Measurements from ENCODE around the gene RNPEPL1. TPM values are rescaled to one million over a fixed set of nuclear protein-coding genes. Genes with fewer than 3 reads are reported as not detected.
A peak's percentile ranks its signal among the peaks of the same experiment; 100 is the strongest.

RNPEPL1 gene
- total RNA-seq, 1 donor from 2014 or later = 40.5 TPM

GRCh38 chr2:240593026-240593702 is 24.9 kb downstream of the RNPEPL1 start:
- H3K4me3 Mint-ChIP-seq = no peak overlapping the region
- H3K27me3 Mint-ChIP-seq = no peaks in the 10 kb centered on the region
- no peak overlapping the region for H3K27ac Mint-ChIP-seq
- no peak for TF ChIP-seq CTCF (conservative IDR thresholded peaks at IDR 0.05)
- H3K36me3 Mint-ChIP-seq = no peaks in the 10 kb centered on the region
- no peak for DNase-seq (ENCODE audit: extremely low spot score, unreplicated experiment)
- H3K9me3 Mint-ChIP-seq = no peaks in the 10 kb centered on the region
- H3K4me1 Mint-ChIP-seq (ENCODE audit: unreplicated experiment) = peaks cover 9% of the 10 kb centered on the region

- H3K4me1 Mint-ChIP-seq (ENCODE audit: unreplicated experiment) = peaks cover 2% of the 10 kb centered on the region
- no peaks in the 10 kb centered on the region for H3K27me3 Mint-ChIP-seq
- TF ChIP-seq CTCF (conservative IDR thresholded peaks at IDR 0.05) = no peak
- H3K36me3 Mint-ChIP-seq = no peaks in the 10 kb centered on the region
- H3K9me3 Mint-ChIP-seq = no peaks in the 10 kb centered on the region
- no peak overlapping the region for H3K4me3 Mint-ChIP-seq
- H3K27ac Mint-ChIP-seq = no peak overlapping the region
- no peak for DNase-seq (ENCODE audit: extremely low spot score, unreplicated experiment)
Observed at GRCh38 chr2:240593703-240594451, 25.6 kb downstream of the RNPEPL1 start.

- Mint-ChIP-seq H3K4me3 (no peak overlapping the region), H3K27ac (no peak overlapping the region), H3K36me3 (no peaks in the 10 kb centered on the region), H3K27me3 (no peaks in the 10 kb centered on the region), H3K4me1 (ENCODE audit: unreplicated experiment) (no peaks in the 10 kb centered on the region), H3K9me3 (no peaks in the 10 kb centered on the region)
- no peak for TF ChIP-seq CTCF (conservative IDR thresholded peaks at IDR 0.05)
- no peak for DNase-seq (ENCODE audit: extremely low spot score, unreplicated experiment)
Observed at GRCh38 chr2:240594511-240595380, 26.5 kb downstream of the RNPEPL1 start.

GRCh38 chr2:240595381-240596079 is 27.2 kb downstream of the RNPEPL1 start:
- no peaks in the 10 kb centered on the region for H3K4me1 Mint-ChIP-seq (ENCODE audit: unreplicated experiment)
- peaks cover 3% of the 10 kb centered on the region for H3K36me3 Mint-ChIP-seq
- no peak for DNase-seq (ENCODE audit: extremely low spot score, unreplicated experiment)
- H3K4me3 Mint-ChIP-seq = no peak overlapping the region
- TF ChIP-seq CTCF (conservative IDR thresholded peaks at IDR 0.05) = peak; percentile 55
- no peaks in the 10 kb centered on the region for H3K9me3 Mint-ChIP-seq
- H3K27ac Mint-ChIP-seq = no peak overlapping the region
- H3K27me3 Mint-ChIP-seq = no peaks in the 10 kb centered on the region

GRCh38 chr2:240596080-240596460 is 27.8 kb downstream of the RNPEPL1 start:
- DNase-seq (ENCODE audit: extremely low spot score, unreplicated experiment) = no peak
- no peak overlapping the region for H3K27ac Mint-ChIP-seq
- TF ChIP-seq CTCF (conservative IDR thresholded peaks at IDR 0.05) = no peak
- no peaks in the 10 kb centered on the region for H3K4me1 Mint-ChIP-seq (ENCODE audit: unreplicated experiment)
- no peak overlapping the region for H3K4me3 Mint-ChIP-seq
- H3K36me3 Mint-ChIP-seq = peaks cover 3% of the 10 kb centered on the region
- H3K9me3 Mint-ChIP-seq = no peaks in the 10 kb centered on the region
- H3K27me3 Mint-ChIP-seq = no peaks in the 10 kb centered on the region
